Measurements from ENCODE around the gene ARHGAP12. TPM values are rescaled to one million over a fixed set of nuclear protein-coding genes. Genes with fewer than 3 reads are reported as not detected.

ARHGAP12 gene
- total and polyA plus RNA-seq, 4 donors, result 8.6 to 66.0 (median 27.0) TPM

- H3K36me3 ChIP-seq (ENCODE audit: control insufficient read depth in 4 of 4, insufficient read depth in 4 of 4, low read length in 4 of 4), result no peaks in the 10 kb centered on the region
- H3K27ac ChIP-seq (ENCODE audit: low read depth in 1 of 2, low read length in 1 of 2), result peak overlapping the region in 1 of 2 donors; percentile 17
- 94 to 96% methylated on average over 1 of the region's 1 CpG for WGBS, 2 donors
- no peak overlapping the region for H3K9ac ChIP-seq (ENCODE audit: insufficient read depth in 1 of 2, low read length in 2 of 2)
- no peak for TF ChIP-seq CTCF (IDR thresholded peaks at IDR 0.05; ENCODE audit: control extremely low read depth, extremely low read depth)
- no peaks in the 10 kb centered on the region for H3K9me3 ChIP-seq (ENCODE audit: control insufficient read depth in 4 of 4, insufficient read depth in 3 of 4, low read length in 3 of 4)
- no peaks in the 10 kb centered on the region for H3K27me3 ChIP-seq (ENCODE audit: control insufficient read depth in 3 of 3, insufficient read depth in 3 of 3, low read length in 2 of 3)
- H3K4me1 ChIP-seq (ENCODE audit: control insufficient read depth in 5 of 5, insufficient read depth in 5 of 5, low read length in 5 of 5), result peaks cover 0 to 14% (median 0%) of the 10 kb centered on the region in 5 donors
- H3K4me3 ChIP-seq, result no peak overlapping the region
- ATAC-seq (ENCODE audit: insufficient read depth, low FRiP score) (no peak), DNase-seq (no peak)
These were observed 35.0 kb upstream of the ARHGAP12 start for GRCh38 chr10:31963589-31963980.

GRCh38 chr10:31962826-31963588 lies 34.4 kb upstream of the ARHGAP12 start:
- H3K27ac ChIP-seq (ENCODE audit: low read depth in 1 of 2, low read length in 1 of 2), result peak overlapping the region in 1 of 2 donors; percentile 23
- H3K27me3 ChIP-seq (ENCODE audit: control insufficient read depth in 3 of 3, insufficient read depth in 3 of 3, low read length in 2 of 3), result no peaks in the 10 kb centered on the region
- H3K9ac ChIP-seq (ENCODE audit: insufficient read depth in 1 of 2, low read length in 2 of 2), result no peak overlapping the region
- WGBS, 2 donors, result 79 to 84% methylated on average over 4 of the region's 4 CpGs
- TF ChIP-seq CTCF (IDR thresholded peaks at IDR 0.05; ENCODE audit: control extremely low read depth, extremely low read depth), result no peak
- DNase-seq (no peak), ATAC-seq (ENCODE audit: insufficient read depth, low FRiP score) (no peak)
- no peak overlapping the region for H3K4me3 ChIP-seq
- H3K9me3 ChIP-seq (ENCODE audit: control insufficient read depth in 4 of 4, insufficient read depth in 3 of 4, low read length in 3 of 4), result no peaks in the 10 kb centered on the region
- H3K36me3 ChIP-seq (ENCODE audit: control insufficient read depth in 4 of 4, insufficient read depth in 4 of 4, low read length in 4 of 4), result no peaks in the 10 kb centered on the region
- H3K4me1 ChIP-seq (ENCODE audit: control insufficient read depth in 5 of 5, insufficient read depth in 5 of 5, low read length in 5 of 5), result peaks cover 0 to 14% (median 0%) of the 10 kb centered on the region in 5 donors

- H3K4me1 ChIP-seq (ENCODE audit: control insufficient read depth in 5 of 5, insufficient read depth in 5 of 5, low read length in 5 of 5), result peaks cover 0 to 14% (median 0%) of the 10 kb centered on the region in 5 donors
- WGBS, 2 donors, result 30 to 55% methylated on average over 8 of the region's 8 CpGs
- no peaks in the 10 kb centered on the region for H3K9me3 ChIP-seq (ENCODE audit: control insufficient read depth in 4 of 4, insufficient read depth in 3 of 4, low read length in 3 of 4)
- H3K4me3 ChIP-seq, result no peak overlapping the region
- peak overlapping the region in 1 of 2 donors; percentile 48 for H3K27ac ChIP-seq (ENCODE audit: low read depth in 1 of 2, low read length in 1 of 2)
- H3K27me3 ChIP-seq (ENCODE audit: control insufficient read depth in 3 of 3, insufficient read depth in 3 of 3, low read length in 2 of 3), result no peaks in the 10 kb centered on the region
- DNase-seq, result peak; percentile 35 to 44 (median 37)
- no peak for TF ChIP-seq CTCF (IDR thresholded peaks at IDR 0.05; ENCODE audit: control extremely low read depth, extremely low read depth)
- ATAC-seq (ENCODE audit: insufficient read depth, low FRiP score), result no peak
- H3K9ac ChIP-seq (ENCODE audit: insufficient read depth in 1 of 2, low read length in 2 of 2), result no peak overlapping the region
- H3K36me3 ChIP-seq (ENCODE audit: control insufficient read depth in 4 of 4, insufficient read depth in 4 of 4, low read length in 4 of 4), result no peaks in the 10 kb centered on the region
These were observed 32.8 kb upstream of the ARHGAP12 start for GRCh38 chr10:31961277-31962074.
